GM10266 (cell line): Measurements from ENCODE around the gene LEF1.

Experiments used
- DNase-seq: peaks from one replicate; pipeline ENCODE4 v3.0.0; 2012; ENCODE audit errors: extremely low spot score
- TF ChIP-seq, protein P1 (sequence below): IDR thresholded peaks from 2 replicates; pipeline ENCODE4 v1.5.1; 2012; ENCODE audit warnings: mild to moderate bottlenecking, low read depth; ENCODE audit not compliant: control insufficient read depth, insufficient read depth; ENCODE audit errors: missing control alignments

The LEF1 gene

DNA sequence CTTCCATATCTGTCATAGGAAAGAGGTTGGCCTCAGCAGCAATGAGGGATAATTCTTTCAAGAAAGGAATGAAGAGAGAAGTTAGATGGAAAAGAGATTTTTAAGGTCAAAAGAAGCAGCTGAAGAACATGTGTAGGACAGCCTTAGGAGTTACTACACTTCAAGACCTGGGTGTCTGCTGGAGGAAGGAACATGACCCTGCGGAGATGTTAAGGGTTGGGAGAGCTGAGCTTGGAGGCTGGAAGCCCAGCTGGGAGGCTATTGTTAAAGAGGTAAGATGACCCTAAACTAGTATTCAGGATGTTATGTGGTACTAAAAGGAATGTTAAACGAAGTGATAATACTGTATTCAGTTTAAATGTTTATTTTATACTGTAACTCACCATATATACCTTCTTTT is 164.1 kb downstream of the LEF1 start:
- TF ChIP-seq, protein P1, sequence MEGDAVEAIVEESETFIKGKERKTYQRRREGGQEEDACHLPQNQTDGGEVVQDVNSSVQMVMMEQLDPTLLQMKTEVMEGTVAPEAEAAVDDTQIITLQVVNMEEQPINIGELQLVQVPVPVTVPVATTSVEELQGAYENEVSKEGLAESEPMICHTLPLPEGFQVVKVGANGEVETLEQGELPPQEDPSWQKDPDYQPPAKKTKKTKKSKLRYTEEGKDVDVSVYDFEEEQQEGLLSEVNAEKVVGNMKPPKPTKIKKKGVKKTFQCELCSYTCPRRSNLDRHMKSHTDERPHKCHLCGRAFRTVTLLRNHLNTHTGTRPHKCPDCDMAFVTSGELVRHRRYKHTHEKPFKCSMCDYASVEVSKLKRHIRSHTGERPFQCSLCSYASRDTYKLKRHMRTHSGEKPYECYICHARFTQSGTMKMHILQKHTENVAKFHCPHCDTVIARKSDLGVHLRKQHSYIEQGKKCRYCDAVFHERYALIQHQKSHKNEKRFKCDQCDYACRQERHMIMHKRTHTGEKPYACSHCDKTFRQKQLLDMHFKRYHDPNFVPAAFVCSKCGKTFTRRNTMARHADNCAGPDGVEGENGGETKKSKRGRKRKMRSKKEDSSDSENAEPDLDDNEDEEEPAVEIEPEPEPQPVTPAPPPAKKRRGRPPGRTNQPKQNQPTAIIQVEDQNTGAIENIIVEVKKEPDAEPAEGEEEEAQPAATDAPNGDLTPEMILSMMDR = no peak

DNA sequence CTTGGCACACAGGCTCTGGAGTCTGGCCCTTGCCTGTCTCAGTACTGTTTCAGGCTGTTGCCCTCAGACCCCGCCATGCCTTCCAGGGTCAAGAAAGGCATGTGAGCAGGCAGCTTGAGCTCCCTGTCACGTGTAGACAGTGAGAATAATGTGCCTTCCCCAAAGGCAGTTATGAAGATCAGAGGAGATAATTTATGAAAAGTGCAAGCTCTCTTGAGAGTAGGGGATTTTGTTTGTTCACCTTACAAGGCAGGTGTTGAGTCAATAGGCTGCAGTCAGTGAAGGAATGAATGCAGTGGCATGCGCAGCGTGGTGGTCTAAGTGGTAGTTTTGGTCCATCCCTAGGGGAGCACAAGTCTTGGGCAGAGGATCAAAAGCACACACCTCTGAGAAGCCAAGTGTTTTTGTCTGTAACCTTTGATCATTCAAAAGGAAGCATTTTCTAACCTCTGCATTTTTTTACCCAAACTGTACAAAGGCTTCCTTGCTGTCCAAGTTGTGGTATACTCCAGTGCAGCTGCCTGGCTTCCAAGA is 164.7 kb downstream of the LEF1 start:
- TF ChIP-seq, protein P1 = no peak
- DNase-seq = no peak

More for the DNA sequence above, 164.1 kb downstream of the LEF1 start:
- DNase-seq = no peak

DNA sequence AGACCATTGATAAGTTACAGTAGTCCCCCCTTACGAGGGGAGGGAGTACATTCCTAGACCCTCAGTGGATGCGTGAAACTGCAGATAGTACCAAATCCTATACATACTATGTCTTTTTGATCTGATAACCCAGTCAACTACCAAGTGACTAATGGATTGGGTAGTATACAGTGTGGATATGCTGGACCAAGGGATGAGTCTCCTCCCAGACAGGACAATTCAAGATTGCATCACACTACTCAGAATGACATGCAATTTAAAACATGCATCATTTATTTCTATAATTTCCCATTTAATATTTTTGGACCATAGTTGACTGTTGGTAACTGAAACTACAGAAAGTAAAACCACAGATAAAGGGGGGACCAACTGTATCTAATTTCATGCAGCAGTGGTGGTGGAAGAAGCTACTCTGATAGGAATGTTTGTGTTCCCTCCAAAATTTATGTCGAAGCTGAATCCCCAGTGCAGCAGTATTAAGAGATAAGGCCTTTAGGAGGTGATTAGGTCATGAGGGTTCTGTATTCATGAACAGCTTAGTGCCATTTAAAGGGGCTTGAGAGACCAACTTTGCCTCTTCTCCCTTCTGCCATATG is 167.1 kb downstream of the LEF1 start:
- TF ChIP-seq, protein P1 = no peak
- no peak for DNase-seq

DNA sequence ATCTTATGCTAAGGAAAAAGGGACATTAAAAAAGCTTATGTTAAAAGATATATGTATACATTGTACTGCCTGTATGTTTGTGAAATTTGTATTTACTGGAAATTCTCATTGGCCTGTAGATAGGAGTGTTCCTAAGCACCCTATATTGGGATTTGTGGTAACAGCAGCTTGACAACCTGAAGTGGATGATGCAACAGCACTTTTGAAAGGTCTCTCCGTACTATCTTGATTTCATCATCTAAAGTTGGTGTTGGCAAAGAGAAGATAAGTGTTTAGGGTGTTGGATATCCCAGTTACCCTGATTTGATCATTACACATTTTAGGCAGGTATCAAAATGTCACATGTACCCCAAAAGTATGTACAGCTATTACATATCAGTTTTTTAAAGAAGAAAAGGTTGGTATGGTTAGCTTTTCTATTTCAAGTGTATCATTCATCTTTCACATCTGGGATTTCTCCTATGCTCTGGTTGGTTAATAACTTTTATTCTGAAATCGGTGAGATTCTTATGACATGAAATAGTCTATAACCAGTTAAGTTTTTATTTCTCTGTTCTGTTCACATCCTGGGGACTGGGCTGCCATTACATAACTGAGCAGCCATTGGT is 168.7 kb downstream of the LEF1 start:
- TF ChIP-seq, protein P1 = no peak

DNA sequence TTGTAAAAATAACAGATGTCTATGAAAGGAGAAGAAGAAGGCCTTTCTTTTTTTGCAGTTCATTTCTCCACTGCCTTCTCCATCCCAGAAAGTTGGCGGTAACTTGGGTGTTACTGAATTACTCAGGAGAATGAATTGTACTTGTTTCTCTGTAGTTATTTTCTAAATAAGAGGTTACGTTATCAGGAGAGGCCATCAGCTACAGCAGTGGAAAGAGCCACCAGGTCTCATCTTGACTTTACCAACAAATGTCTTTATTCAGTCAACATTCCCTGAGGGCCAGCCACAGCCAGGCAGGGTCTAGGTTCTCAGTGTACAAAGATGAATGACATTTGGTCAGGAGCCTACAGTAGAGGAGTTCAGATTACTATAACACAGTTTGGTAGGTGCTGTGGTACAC is 170.9 kb downstream of the LEF1 start:
- DNase-seq = no peak
- TF ChIP-seq, protein P1 = no peak

More for the DNA sequence above, 168.7 kb downstream of the LEF1 start:
- no peak for DNase-seq
